NAMALWA (cell line): Measurements from ENCODE around the gene PDZD8.

ENCODE experiments used
- DNase-seq: peaks from one replicate; pipeline ENCODE4 v3.0.0-alpha.2; 2015; ENCODE audit warnings: low spot score

PDZD8 gene

GRCh38 chr10:117375360-117376178 is at the start of gene PDZD8:
Gene PDZD8, minus strand, starts transcription at chr10:117375440. Its CDS starts 213 bp downstream, at chr10:117375227.
- DNase-seq = peak; percentile 87

DNA sequence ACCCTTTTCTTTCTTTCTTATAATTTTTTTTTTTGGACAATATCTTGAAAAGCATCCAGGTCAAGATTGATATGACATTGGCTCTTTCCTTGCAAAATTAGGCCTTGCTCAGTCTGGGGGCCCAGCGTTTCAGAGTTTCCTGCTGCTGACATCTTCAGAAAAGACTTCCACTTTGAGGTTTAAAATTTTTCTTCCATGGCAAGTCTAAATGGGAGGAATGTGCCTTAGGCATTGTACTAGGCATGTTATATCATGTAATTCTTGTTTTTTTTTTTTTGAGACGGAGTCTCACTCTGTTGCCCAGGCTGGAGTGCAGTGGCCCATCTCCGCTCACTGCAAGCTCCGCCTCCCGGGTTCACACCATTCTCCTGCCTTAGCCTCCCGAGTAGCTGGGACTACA is 48.9 kb upstream of the PDZD8 start:
- no peak for DNase-seq

DNA sequence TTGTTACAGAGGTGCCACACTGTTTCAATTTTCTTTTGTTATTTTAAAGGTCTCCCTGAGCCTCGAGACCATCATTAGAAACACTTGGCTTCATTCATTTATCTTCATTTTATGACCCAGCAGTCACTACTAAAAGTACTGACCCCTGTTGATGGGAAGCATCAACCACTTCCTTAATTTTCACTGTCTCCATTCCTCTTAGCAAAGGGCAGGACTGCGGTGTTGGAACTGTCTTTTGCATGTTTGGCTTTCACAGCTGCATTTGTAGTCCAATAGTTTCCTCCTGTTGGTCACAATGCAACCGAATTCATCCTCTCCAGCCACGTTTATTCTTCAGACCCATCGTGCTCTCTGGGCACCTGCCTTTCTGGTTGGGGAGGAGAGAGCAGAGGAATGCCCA is 46.7 kb upstream of the PDZD8 start:
- no peak for DNase-seq

DNA sequence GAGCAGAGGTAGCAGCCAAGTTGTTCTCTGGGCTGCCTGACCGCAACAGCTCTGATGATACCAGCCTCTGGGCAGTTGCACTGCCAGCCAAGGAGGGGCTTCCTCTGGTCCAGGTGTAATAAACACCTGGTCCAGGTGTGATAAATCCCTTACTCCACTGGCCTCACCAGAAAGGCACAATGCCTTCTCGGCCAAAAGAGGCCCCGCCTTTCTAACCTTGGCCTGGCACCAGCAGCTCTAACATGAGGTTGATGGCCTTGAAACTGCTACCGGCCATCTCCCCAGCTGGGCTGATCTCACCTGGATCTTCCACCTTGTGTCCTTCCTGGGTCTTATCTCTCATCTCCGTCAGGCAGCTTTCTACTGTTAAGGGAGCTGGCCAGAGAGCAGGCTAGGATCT is 45.5 kb upstream of the PDZD8 start:
- no peak for DNase-seq

DNA sequence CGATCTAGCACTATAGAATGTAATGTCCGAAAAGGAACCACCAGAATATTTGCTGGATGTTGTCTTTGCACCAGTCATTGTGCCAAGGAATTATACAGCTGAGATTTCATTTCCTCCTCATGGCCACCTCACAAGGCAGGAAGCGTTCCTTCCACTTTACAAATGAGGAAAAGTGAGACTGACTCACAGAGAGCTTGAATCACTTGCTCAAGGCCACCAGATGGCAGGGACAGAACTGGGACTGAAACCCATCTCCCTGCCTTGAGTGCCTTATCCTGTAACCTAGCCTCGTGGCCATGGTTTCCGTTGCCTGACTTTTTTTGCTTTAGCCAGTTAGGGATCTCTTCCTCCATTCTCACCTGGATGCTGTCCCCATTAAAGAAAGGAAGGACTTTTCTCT is 44.7 kb upstream of the PDZD8 start:
- no peak for DNase-seq

GRCh38 chr10:117419159-117419558 is 43.9 kb upstream of the PDZD8 start:
- DNase-seq = no peak

DNA sequence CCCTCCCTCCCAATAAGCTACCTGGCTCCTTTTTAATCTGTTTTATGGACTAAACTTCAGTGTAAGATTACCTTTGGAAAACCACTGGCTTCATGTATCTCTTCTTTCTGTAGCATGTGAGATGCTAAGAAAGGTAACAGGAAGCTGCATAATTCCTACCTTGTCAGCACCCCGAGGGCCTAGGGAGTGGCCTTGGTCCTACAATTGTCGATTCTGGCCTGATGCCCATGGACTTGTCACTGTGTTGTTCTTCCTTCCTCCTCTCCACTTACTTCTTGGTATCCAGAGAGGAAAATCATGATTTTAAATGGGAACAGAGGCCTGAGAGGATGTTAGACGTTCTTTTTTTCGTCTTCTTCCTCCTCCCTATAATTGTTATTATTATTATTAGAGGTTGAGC is 42.9 kb upstream of the PDZD8 start:
- DNase-seq = no peak

- DNase-seq = no peak
Observed at GRCh38 chr10:117417196-117417595, 42.0 kb upstream of the PDZD8 start.

- DNase-seq = no peak
Observed at GRCh38 chr10:117413928-117414618, 38.8 kb upstream of the PDZD8 start.

- DNase-seq = no peak
Observed at GRCh38 chr10:117412469-117413010, 37.3 kb upstream of the PDZD8 start.

DNA sequence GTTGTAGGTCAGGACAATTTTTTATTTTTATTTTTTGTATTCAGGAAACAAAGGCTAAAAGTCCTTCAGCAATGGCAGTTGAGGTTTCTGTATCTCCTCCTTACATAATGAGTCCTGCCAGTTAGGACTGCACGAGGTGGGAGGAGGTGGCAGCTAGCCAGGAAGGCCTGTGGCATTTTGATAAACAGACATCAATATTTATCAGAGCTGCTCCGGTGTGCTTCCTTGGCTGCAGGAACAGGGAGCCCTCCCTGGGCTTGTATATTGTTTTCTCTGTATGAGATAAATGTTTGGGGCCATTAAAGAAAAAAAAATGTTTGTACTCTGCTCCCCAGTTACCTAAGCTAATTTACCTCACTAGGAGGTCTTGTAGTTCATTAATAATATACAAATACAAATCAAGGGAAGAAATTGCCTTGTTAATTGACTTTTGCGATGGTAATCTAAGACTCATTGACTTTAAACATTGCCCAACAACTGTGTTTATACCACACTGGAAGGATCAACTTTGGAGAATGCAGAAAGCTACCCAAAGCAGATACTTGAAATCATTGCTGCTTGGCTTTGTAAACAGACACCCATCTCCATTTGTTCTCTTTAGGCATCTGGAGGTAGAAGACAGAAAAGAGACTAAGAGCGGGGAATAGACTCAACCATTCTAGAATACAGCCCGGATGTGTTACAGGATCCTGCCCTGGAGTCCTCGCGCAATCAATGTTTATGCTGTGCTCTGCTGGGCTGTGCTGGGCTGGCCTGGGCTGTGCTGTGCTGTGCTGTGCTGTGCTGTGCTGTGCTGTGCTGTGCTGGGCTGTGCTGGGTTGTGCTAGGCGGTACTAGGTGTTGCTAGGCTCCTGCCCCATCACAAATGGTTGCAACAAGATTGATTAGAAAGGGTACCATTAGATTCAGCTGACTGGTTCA is 36.5 kb upstream of the PDZD8 start:
- no peak for DNase-seq

- no peak for DNase-seq
Observed at GRCh38 chr10:117410557-117410956, 35.3 kb upstream of the PDZD8 start.

- DNase-seq = no peak
Observed at GRCh38 chr10:117409549-117410305, 34.5 kb upstream of the PDZD8 start.

- no peak for DNase-seq
Observed at GRCh38 chr10:117408436-117409384, 33.5 kb upstream of the PDZD8 start.

- DNase-seq = no peak
Observed at GRCh38 chr10:117405730-117406129, 30.5 kb upstream of the PDZD8 start.

GRCh38 chr10:117400329-117400728 is 25.1 kb upstream of the PDZD8 start:
- no peak for DNase-seq

DNA sequence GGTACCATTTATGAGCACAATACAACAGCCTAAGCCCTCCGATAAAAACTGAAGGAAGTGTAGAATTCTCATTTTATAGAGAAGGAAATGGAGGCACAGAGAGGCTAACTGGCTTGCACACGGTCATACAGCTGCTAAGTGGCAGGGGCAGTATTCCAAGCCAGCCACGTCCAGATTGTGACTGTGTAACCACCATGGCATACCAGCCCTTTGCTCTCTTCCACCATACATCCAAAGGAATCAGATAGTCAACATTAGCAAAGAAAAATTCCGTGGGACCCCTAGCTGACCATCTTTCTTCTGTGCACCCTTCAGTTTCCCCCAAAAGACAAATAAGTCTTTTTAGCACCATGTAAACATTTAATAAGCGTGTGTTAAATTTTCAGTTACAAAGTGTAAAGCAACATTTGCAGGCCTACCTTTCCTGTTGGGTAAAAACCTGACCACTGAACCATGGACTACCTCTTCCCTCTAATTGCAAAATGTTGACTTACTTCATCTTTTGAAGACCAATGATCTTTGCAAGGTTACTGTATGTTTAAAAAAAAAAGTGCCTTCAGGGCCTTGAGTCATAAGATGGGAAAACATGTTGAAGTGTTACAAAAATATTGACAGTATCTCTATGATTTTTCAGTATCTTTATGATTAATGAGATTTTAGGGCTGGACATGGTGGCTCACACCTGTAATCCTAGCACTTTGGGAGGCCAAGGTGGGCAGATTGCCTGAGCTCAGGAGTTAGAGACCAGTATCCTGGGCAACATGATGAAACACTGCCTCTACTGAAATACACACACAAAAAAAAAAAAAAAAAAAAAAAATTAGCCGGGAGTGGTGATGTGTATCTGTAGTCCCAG is 24.3 kb upstream of the PDZD8 start:
- DNase-seq = no peak

- no peak for DNase-seq
Observed at GRCh38 chr10:117398029-117398428, 22.8 kb upstream of the PDZD8 start.
